Ishikawa (cell line): ENCODE results near the gene CD68.

Experiments used
- EGR1 ChIP-seq: IDR thresholded peaks from 2 replicates; pipeline ENCODE4 v1.6.1; 2012
- EP300 ChIP-seq: IDR thresholded peaks from 2 replicates; pipeline ENCODE4 v1.6.1; 2012; ENCODE audit warnings: borderline replicate concordance
- FOXM1 ChIP-seq: IDR thresholded peaks from 2 replicates; pipeline ENCODE4 v1.6.1; 2012; ENCODE audit warnings: low read depth, borderline replicate concordance
- MAX ChIP-seq: IDR thresholded peaks from 2 replicates; pipeline ENCODE4 v1.6.1; 2012
- RAD21 ChIP-seq: IDR thresholded peaks from 2 replicates; pipeline ENCODE4 v1.6.1; 2012; ENCODE audit warnings: low read depth
- REST ChIP-seq: IDR thresholded peaks from 2 replicates; pipeline ENCODE4 v1.6.1; 2012; ENCODE audit warnings: low read depth, mild to moderate bottlenecking
- TAF1 ChIP-seq: IDR thresholded peaks from 2 replicates; pipeline ENCODE4 v1.6.1; 2012; ENCODE audit warnings: low read depth, mild to moderate bottlenecking

GRCh38 chr17:7570351-7570750 lies 9.1 kb upstream of the CD68 start:
- TF ChIP-seq FOXM1, result no peak
- no peak for TF ChIP-seq TAF1
- no peak for TF ChIP-seq REST
- no peak for TF ChIP-seq EP300
- TF ChIP-seq MAX, result no peak
- TF ChIP-seq RAD21, result no peak
- TF ChIP-seq EGR1, result no peak
